HG02642 (cell line): Measurements from ENCODE around the gene CDK14.
"Not testable (repeated sequence)": the region's sequence is repeated elsewhere in the genome, so short reads cannot be mapped to it uniquely, and the experiment has no call there.

ENCODE experiments used
- ATAC-seq: cut with Tn5 transposase; IDR thresholded peaks from one replicate; pipeline ENCODE4 v1.9.1; 2021; ENCODE audit warnings: mild to moderate bottlenecking; ENCODE audit not compliant: unreplicated experiment, poor library complexity

The CDK14 gene

DNA sequence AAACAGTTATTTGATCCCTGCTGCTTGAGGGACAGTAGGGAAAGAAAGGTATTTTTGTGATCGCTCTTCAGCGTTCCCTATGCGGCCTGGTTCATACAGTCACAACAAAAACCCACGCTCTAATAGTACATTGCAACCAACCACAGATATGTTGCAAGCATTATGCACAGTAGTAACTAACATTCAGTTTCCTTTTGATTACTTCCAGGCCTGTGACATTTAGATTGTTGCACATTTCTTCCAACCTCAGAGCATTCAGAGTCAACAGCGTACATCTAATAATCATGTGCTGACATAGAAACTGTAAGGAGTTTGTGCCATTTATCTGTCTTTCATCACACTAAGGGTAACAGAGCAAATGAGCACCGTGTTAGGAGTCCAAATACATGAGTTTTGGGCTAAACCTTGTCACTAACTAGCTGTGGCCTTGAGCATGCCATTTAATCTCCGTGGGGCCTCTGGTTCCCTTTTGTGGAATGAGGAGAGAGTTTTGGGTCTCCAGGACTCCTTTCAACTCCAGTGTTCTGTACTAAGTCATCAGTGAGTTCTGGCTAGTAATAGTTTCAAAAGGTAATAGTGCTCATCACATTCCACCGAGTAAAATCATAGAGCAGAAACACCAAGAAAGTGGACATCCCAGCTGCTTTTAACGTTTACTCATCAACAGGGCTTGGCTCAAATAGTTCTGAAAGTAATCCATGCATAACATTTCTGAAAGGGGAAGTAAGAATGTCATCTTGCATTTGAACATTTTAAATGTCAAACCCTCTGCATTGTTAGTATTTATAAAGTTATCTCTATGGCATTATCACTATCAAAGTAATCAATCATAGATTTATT lies 569.1 kb downstream of the CDK14 start:
- ATAC-seq = peak; percentile 83

GRCh38 chr7:91165846-91166230 lies 569.7 kb downstream of the CDK14 start:
- peak; percentile 38 for ATAC-seq

DNA sequence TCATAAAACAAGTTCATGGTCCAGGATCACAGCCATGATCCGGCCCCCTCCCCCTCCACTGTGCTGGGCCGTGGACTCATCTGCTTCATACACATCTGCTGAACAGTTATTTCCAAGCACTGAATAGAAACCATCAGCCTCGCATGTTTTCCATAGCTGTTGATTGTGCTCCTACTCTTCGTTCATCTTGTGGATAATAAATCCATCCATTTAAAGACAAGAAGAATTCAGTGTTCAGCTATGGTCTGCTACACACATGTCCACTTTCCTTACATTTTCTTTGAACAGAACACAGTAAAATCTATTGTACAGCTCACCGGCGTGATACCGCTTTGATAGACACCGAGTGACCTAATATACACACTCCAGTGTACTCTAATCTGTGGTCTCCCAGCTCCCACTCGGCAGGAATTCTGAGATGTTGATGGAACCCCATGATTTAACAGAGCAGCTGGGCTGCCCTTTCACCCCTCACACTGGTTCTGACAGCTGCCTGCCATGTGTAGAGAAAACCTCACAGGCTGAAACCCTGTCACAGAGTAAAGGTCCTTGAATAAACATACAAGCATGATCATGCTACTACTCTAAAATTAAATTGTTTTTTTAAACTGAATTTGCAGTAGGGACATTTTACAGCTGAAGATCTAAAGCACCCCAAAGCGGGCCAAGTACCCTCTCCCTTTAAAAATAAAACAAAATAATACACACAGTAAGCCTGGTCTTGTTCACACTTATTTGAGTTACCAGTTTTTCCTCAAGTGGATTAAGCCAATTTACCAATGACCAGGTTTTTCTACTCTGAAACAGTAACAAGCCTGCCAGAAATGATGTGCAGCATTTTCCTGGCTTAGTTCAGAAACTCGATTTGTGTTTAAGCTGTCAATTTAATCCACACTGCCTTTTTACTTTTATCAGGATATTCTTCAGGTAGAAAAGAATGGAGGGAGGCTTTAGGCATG lies 573.0 kb downstream of the CDK14 start:
- ATAC-seq = no peak

DNA sequence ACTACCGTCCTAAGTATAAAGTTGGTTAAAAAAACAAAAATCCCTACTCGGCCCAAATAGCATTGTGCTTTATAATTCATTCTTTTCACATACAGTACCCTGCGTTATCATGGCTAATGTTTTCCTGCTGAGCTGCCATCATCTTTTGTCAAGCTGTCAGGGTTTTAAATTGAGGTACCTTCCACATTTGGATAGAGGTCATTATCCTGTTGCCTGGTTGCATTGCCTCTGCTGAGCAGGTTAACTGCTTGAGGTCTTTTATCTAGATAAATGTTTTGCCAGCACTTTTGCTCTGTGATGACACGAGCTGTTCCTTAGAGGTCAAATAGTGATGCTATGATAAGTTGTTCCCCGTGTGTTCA lies 573.7 kb downstream of the CDK14 start:
- ATAC-seq = no peak

GRCh38 chr7:91173265-91173664 lies 577.1 kb downstream of the CDK14 start:
- not testable (repeated sequence) for ATAC-seq

- no peak for ATAC-seq
Measured at GRCh38 chr7:91180746-91181145, 584.6 kb downstream of the CDK14 start.

- ATAC-seq = no peak
Measured at GRCh38 chr7:91181949-91182348, 585.8 kb downstream of the CDK14 start.

DNA sequence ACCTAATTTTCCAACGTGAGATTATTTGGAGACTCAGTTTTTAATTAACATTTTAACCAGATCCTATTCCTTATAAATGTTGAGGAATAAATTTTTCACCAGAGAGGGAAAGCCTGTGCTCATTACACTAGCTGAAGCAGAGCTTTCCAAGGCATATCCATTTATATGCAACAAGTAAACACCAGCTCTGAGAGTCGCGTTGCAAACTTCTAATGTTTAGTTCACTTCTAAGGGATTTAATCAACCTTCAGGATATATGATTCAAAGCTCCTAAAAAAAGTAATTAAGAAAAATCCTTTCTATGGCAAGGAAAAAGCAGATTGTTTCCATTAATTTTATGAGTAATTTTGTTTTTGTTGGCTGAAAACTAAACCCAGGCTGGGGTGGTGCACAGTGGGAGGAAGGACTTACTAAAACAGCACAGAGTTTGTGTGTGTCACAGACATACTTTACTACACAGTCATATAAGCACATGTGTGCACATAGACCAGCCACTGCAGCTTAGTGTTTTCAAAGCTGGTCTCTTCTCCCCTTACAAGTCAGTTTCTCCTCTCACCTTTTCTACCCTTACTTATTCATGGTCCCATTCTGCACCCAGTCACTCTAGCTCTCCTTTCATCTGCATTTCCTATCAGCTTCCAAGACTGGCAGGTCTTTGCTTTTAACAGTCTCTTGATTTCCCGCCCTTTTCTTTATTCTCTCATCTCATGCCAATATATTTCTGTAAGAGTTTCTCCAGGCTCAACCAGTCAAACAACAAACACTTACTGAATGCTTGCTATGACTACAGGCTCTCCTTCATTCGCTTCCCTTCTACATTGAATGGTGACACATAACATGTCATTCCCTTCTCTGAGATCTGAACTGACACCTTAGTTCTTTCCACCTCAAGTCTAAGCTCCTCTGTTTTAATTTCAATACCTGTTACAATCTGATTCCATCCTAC lies 587.0 kb downstream of the CDK14 start:
- no peak for ATAC-seq

- ATAC-seq = no peak
Measured at GRCh38 chr7:91185771-91186170, 589.6 kb downstream of the CDK14 start.

DNA sequence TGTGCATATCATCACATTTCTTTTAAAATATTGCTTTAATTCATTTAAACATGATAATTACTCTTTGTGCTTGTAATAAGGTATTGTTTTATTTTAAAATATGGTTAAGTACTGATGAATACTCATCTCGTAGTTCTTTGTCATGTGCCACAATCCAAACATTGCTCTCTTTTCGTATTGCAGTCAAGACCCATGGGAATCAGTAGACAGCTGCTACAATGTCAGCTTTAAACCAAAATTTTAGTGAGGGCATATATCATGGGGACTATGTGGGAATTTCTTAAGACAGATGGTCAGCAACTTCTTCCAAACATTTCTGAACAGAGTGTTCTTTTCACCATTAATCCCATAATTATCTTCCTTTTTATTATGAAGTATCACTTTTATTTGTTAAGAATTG lies 590.9 kb downstream of the CDK14 start:
- no peak for ATAC-seq

DNA sequence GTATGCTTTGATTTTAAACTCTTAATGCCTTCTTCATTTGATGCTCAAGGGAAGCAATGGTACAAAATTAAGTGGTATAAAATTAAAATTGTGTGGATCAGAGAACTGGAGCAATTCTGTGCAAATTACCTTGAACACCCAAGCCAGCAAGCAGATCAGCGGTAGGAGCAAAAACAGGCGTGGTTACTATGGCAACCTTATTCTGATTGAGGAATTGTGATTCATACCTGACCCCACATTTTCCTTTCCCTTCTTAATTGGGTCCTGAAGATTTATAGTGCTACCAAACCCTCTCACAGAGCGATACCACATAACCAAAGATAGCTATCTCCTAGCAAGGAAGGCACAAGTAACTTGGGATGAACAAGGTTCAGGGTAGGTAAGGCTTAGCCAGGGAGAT lies 595.6 kb downstream of the CDK14 start:
- ATAC-seq = no peak

- no peak for ATAC-seq
Measured at GRCh38 chr7:91193141-91193540, 597.0 kb downstream of the CDK14 start.

GRCh38 chr7:91194841-91195240 lies 598.7 kb downstream of the CDK14 start:
- ATAC-seq = no peak

- ATAC-seq = no peak
Measured at GRCh38 chr7:91196058-91196457, 599.9 kb downstream of the CDK14 start.

DNA sequence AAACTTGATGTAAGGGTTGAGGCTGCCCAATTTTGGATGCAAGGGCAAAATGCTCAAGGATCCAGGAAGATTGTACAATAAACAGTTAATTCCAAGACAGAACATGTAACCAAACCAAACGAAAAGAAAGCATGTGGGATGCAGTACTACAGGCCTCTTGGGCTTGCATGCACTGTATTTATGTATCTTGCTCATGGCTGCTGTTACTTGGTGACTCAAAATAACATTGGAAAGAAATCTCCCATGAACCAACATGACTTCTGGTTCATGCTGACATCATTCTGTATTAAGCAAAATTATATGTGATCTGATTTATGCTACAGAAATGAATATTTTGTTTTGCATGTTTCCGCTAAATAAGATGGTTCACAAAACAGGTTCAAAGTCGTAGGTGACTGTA lies 602.2 kb downstream of the CDK14 start:
- no peak for ATAC-seq

- ATAC-seq = no peak
Measured at GRCh38 chr7:91199601-91200000, 603.5 kb downstream of the CDK14 start.

DNA sequence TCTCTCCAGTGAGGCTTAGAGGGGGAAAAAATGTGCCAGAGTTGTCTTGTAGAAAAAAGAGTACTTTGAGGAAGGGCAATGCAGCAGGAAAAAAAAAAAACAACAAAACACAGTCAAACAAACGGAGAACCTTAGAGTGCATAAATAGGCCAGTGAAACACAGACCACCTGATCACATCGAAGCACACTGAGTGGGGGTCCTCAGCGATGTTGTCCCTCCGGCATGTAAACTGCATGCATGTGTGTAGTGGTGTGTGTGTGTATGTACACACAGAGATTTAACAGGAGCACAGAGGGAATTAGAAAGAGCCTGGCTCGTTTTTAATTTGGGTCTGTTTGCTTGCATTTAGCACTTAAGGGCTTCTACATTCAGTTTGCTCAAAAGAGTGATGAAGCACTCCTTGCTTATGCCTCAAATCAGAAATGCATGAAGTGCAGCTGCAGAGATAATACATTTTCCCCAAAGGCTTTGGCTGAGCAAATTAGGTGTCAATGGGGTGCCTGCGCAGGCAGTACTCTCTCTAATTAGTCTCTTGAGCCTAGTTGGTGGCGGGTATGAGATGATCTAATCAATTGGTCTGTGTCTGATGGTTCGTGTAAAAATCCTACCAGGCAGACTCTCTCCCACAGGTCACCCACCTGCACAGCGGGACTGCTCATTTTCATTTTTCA lies 605.5 kb downstream of the CDK14 start:
- no peak for ATAC-seq

- no peak for ATAC-seq
Measured at GRCh38 chr7:91206361-91206960, 610.3 kb downstream of the CDK14 start.

- no peak for ATAC-seq
Measured at GRCh38 chr7:91212582-91212981, 616.5 kb downstream of the CDK14 start.
